ENCODE data around the gene KMO.

GRCh38 chr1:241503444-241503843 is 28.7 kb upstream of the KMO start:
- TF ChIP-seq CTCF (IDR thresholded peaks at IDR 0.05; ENCODE audit: insufficient read depth, low read length) (no peak), SPI1 (IDR thresholded peaks at IDR 0.05; ENCODE audit: borderline replicate concordance, low read depth) (no peak), REST (IDR thresholded peaks at IDR 0.05; ENCODE audit: insufficient replicate concordance, low read depth) (no peak)
